GM12878 (cell line): ENCODE measurements around the gene KIRREL1. TPM values are rescaled to one million over a fixed set of nuclear protein-coding genes. Genes with fewer than 3 reads are reported as not detected.

Experiments
- ATAC-seq: fragments of 200-7000 bp; cut with Tn5 transposase; 3 replicates; pipeline ENCODE4 v1.9.1; 2020; ENCODE audit warnings: mild to moderate bottlenecking, moderate library complexity
- BruUV-seq: library from RNA; stranded (reverse); fragments of 400-500 nt; replicated peaks from 2 replicates; lab custom pipeline; 2021; lab: Mats Ljungman, UMichigan
- CTCF ChIA-PET: fragments of 300-600 bp; sonication (Branson Sonifier 250); formaldehyde crosslinking; extraction: SDS; loops from one replicate; lab custom pipeline; 2021; ENCODE audit warnings: inconsistent platforms; lab: Yijun Ruan, JAX
- POLR2A ChIA-PET: fragments of 350-600 bp; formaldehyde crosslinking; extraction: SDS; loops from one replicate; lab custom pipeline; 2021; ENCODE audit warnings: inconsistent platforms; lab: Charles Lee
- RAD21 ChIA-PET: fragments of 300-600 bp; sonication (Branson Sonifier 250); formaldehyde crosslinking; loops from one replicate; lab custom pipeline; 2023; ENCODE audit warnings: antibody characterized with exemption; ENCODE audit not compliant: unreplicated experiment; lab: Charles Lee
- SMC1A ChIA-PET: fragments of 300-600 bp; sonication (Branson Sonifier 250); formaldehyde crosslinking; loops from one replicate; lab custom pipeline; 2023; ENCODE audit not compliant: unreplicated experiment, uncharacterized antibody; lab: Charles Lee
- DNase-seq: peaks from one replicate; pipeline ENCODE4 v3.0.0-alpha.2; 2011; ENCODE audit warnings: low read depth, low spot score
- FAIRE-seq: peaks from 3 replicates; lab custom pipeline; 2011; peaks lifted over from hg19 to GRCh38; lab: Jason Lieb, UNC
- H2AFZ ChIP-seq: 2 replicates; pipeline ENCODE4 v1.6.0; 2011; ENCODE audit warnings: low read depth, low read length, control low read depth; ENCODE audit not compliant: control insufficient read depth
- H3K27ac ChIP-seq: 2 replicates; pipeline ENCODE4 v1.5.1; 2011; ENCODE audit warnings: control low read depth; ENCODE audit not compliant: control insufficient read depth, insufficient read depth
- H3K27me3 ChIP-seq, 2 experiments: replicated peaks in 1 of 2; 2 replicates each; pipeline versions ENCODE4 v1.6.0 to v1.6.1; 2011; ENCODE audit warnings: low read length in 1 of 2; ENCODE audit not compliant: control insufficient read depth in 2 of 2, insufficient read depth in 2 of 2
- H3K36me3 ChIP-seq, 2 experiments: 2 replicates each; pipeline ENCODE4 v1.5.1; 2011; ENCODE audit warnings: low read length in 1 of 2; ENCODE audit not compliant: control insufficient read depth in 2 of 2, insufficient read depth in 2 of 2
- H3K4me1 ChIP-seq: 2 replicates; pipeline ENCODE4 v1.6.1; 2011; ENCODE audit warnings: mild to moderate bottlenecking, low read length, moderate library complexity, mixed read lengths; ENCODE audit not compliant: control insufficient read depth, insufficient read depth
- H3K4me2 ChIP-seq: 2 replicates; pipeline ENCODE4 v1.6.0; 2011; ENCODE audit warnings: control low read depth; ENCODE audit not compliant: control insufficient read depth, insufficient read depth
- H3K4me3 ChIP-seq: fragments of 200-600 bp; sonication (generic); 2 replicates; pipeline ENCODE4 v1.5.1; 2016
- H3K79me2 ChIP-seq: 2 replicates; pipeline ENCODE4 v1.6.0; 2011; ENCODE audit warnings: low read length; ENCODE audit not compliant: control insufficient read depth, insufficient read depth
- H3K9ac ChIP-seq: 2 replicates; pipeline ENCODE4 v1.8.0; 2011; ENCODE audit warnings: low read length, control low read depth, mixed read lengths; ENCODE audit not compliant: control insufficient read depth, insufficient read depth
- H3K9me3 ChIP-seq: replicated peaks from 3 replicates; pipeline ENCODE4 v1.5.1; 2011; ENCODE audit warnings: mild to moderate bottlenecking, low read length; ENCODE audit not compliant: control insufficient read depth, insufficient read depth
- H4K20me1 ChIP-seq: 2 replicates; pipeline ENCODE4 v1.6.0; 2011; ENCODE audit not compliant: control insufficient read depth, insufficient read depth
- IKZF2 ChIP-seq, 2 experiments: fragments of 450-650 bp; IDR thresholded peaks; 2 replicates each; pipeline ENCODE4 v1.6.1; 2017; ENCODE audit warnings: mild to moderate bottlenecking in 2 of 2, moderate library complexity in 2 of 2
- IRF4 ChIP-seq: IDR thresholded peaks from 2 replicates; pipeline ENCODE4 v1.6.1; 2011; ENCODE audit warnings: low read depth, low read length
- KDM1A ChIP-seq: fragments of 200-600 bp; sonication (generic); IDR thresholded peaks from 2 replicates; pipeline ENCODE4 v1.6.1; 2016; ENCODE audit warnings: borderline replicate concordance
- NR2C1 ChIP-seq: fragments of 450-650 bp; IDR thresholded peaks from 2 replicates; pipeline ENCODE4 v1.6.1; 2017; ENCODE audit warnings: antibody characterized with exemption, mild to moderate bottlenecking, moderate library complexity
- SMC3 ChIP-seq: IDR thresholded peaks from 2 replicates; pipeline ENCODE4 v1.6.1; 2011; ENCODE audit warnings: low read length, improper control_type of control experiment, borderline replicate concordance
- SP1 ChIP-seq: IDR thresholded peaks from one replicate; pipeline ENCODE4 v1.6.1; 2011; ENCODE audit warnings: low read depth, low read length
- TCF12 ChIP-seq: IDR thresholded peaks from 2 replicates; pipeline ENCODE4 v1.6.1; 2011; ENCODE audit warnings: low read depth, mild to moderate bottlenecking, low read length
- YY1 ChIP-seq: IDR thresholded peaks from 2 replicates; pipeline ENCODE4 v1.6.1; 2011; ENCODE audit warnings: low read depth, mild to moderate bottlenecking, low read length
- WGBS: methylation state at CpG from one replicate; pipeline ENCODE4 v1.1.6; 2016; ENCODE audit warnings: low lambda C conversion rate; ENCODE audit not compliant: insufficient replicate concordance, insufficient coverage; ENCODE audit errors: missing lambda C conversion rate; 5-methylcytosine and 5-hydroxymethylcytosine counted together
- in situ Hi-C: fragments of 300-500 bp; cut with MboI; formaldehyde crosslinking; loops from 9 replicates; pipeline ENCODE4 v1.14.3; 2018; ENCODE audit warnings: mixed read lengths
- intact Hi-C: fragments of 100-400 bp; cut with micrococcal nuclease; formaldehyde crosslinking; loops from one replicate; pipeline ENCODE4 v1.14.2; 2022; ENCODE audit not compliant: unreplicated experiment
- polyA plus RNA-seq, 11 experiments: library from polyadenylated mRNA; depleted of rRNA in 4 of 11; unstranded in 6 of 11; stranded (reverse) in 5 of 11; fragments of >200 nt; fragmentation: Nextera tagmentation in 4 of 11; fragmentation: Illumina TruSeq in 1 of 11; extraction: Ambion mirVana in 4 of 11; extraction: Trizol in 1 of 11; gene quantifications; 1 replicate in 1 of 11; 2 replicates in 10 of 11; pipeline versions ENCODE4 v1.2.1 to v1.2.3, GENCODE V29; 2011 to 2016; ENCODE audit warnings: inconsistent platforms in 2 of 11, missing spikeins in 2 of 11, low read depth in 1 of 11
- total RNA-seq, 4 experiments: library from RNA; depleted of rRNA in 3 of 4; stranded (reverse); fragments of >200 nt in 3 of 4; fragmentation: Illumina TruSeq in 1 of 4; extraction: Trizol in 1 of 4; gene quantifications; 2 replicates each; pipeline versions ENCODE4 v1.2.1 to v1.2.3, GENCODE V29; 2013 to 2021
- TF ChIP-seq, protein P1 (sequence below): fragments of 450-650 bp; IDR thresholded peaks from 2 replicates; pipeline ENCODE4 v1.6.1; 2017; ENCODE audit warnings: mild to moderate bottlenecking
- TF ChIP-seq, protein P2 (sequence below): fragments of 450-650 bp; IDR thresholded peaks from 2 replicates; pipeline ENCODE4 v1.6.1; 2017; ENCODE audit warnings: antibody characterized with exemption, mild to moderate bottlenecking, moderate library complexity

The KIRREL1 gene
- total and polyA plus RNA-seq, 10 of the 15 experiments (the other 5 are each of a cell fraction or from before 2014, with no cell fraction given), result 0.15 TPM; not detected in 9

DNA sequence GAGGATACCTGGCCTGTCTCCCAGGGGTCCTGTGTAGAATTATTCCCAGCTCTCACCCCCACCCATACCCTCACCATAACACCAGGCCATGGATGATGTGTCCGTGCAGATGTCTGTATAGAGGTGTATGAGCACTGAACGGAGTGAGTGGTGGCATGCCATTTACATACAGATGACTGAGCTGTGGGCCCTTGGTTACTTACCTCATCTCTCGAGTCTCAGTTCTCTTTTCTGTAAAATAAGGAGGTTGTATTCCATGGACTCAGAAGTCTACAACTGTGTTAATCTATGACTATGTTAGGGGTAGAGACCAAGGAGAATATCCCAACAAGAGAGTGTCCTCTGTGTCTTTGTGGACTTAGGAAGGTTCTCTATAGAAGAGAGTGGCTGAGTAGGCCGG is 121.7 kb downstream of the KIRREL1 start (continued):
- TF ChIP-seq, protein P1, sequence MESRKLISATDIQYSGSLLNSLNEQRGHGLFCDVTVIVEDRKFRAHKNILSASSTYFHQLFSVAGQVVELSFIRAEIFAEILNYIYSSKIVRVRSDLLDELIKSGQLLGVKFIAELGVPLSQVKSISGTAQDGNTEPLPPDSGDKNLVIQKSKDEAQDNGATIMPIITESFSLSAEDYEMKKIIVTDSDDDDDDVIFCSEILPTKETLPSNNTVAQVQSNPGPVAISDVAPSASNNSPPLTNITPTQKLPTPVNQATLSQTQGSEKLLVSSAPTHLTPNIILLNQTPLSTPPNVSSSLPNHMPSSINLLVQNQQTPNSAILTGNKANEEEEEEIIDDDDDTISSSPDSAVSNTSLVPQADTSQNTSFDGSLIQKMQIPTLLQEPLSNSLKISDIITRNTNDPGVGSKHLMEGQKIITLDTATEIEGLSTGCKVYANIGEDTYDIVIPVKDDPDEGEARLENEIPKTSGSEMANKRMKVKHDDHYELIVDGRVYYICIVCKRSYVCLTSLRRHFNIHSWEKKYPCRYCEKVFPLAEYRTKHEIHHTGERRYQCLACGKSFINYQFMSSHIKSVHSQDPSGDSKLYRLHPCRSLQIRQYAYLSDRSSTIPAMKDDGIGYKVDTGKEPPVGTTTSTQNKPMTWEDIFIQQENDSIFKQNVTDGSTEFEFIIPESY, result no peak
- TF ChIP-seq IRF4, result peak; percentile 65; the same call in 1 of the 2 replicates
- TF ChIP-seq NR2C1, result no peak
- peak in 1 of 2 experiments; percentile 25; a peak in 1 of 4 replicates for TF ChIP-seq IKZF2 (IDR thresholded peaks at IDR 0.05)

DNA sequence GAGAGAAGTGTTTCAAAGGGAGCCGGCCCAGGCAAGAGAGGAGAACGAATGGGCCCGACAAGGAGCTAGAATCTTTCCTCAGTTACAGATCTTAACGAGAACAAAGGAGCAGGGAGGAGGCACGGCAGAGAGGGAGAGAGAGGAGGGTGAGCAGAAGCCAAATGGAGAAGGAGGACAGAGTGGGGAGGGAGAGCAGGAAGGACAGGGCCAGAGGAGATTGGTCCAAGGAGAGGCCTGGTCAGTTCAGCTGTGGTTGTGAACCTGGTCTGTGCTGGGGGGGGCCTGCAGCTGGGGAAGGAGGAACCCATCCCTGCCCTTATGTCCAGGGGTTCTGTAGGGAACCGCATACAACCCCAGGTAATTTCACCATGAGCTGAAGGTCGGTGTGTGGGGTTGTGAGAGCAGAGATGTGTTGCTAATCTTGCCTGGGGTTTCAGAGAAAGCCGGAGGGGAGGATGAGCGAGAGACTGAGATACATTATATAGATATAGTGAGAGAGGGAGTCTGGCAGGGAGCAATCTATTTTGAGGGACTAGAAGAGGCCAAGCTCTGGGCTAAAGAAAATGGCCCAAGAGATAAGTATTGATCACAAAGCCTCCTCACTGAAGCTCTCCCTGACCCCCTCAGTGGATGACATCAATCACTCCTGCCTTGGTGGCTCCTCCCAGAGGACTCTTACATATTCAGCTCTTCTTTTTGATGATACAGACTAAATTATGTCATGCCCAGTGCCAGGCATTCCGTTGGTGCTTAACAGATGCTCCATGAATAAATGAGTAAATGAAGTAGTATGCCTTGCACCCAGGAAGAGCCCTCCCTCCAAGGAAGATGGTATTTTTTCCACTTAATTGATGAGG is 123.1 kb downstream of the KIRREL1 start:
- H3K27ac ChIP-seq, result no peak overlapping the region
- WGBS, result 32% methylated on average over 10 of the region's 10 CpGs
- H3K9me3 ChIP-seq, result peaks cover 2% of the 10 kb centered on the region; the same call in 1 of the 3 replicates
- in situ Hi-C loops, result no loop called here
- ChIA-PET RAD21 (interaction anchor here (1.4 to 1.8 kb wide), 3 partner anchors 8 to 213 kb away, joined by 3 to 4 read pairs (median 4); no protein-coding TSS in a partner anchor), CTCF (interaction anchor here (0.6 to 12.4 kb wide), 8 partner anchors 8 to 239 kb away, joined by 3 to 210 read pairs (median 4); no protein-coding TSS in a partner anchor), SMC1A (interaction anchor here (0.5 to 1.8 kb wide), 8 partner anchors 8 to 740 kb away, joined by 3 to 6 read pairs (median 3); no protein-coding TSS in a partner anchor), POLR2A (no interaction called here)
- no peaks in the 10 kb centered on the region for H4K20me1 ChIP-seq
- no peaks in the 10 kb centered on the region for H3K4me1 ChIP-seq
- H3K79me2 ChIP-seq, result no peaks in the 10 kb centered on the region
- BruUV-seq, result no TSS peak
- no peak overlapping the region for H2AFZ ChIP-seq
- no peak overlapping the region for H3K4me3 ChIP-seq
- H3K9ac ChIP-seq, result no peak overlapping the region
- no peak for DNase-seq
- ATAC-seq, result no peak
- no peak overlapping the region for H3K4me2 ChIP-seq
- no peak for TF ChIP-seq YY1
- TF ChIP-seq, protein P2, sequence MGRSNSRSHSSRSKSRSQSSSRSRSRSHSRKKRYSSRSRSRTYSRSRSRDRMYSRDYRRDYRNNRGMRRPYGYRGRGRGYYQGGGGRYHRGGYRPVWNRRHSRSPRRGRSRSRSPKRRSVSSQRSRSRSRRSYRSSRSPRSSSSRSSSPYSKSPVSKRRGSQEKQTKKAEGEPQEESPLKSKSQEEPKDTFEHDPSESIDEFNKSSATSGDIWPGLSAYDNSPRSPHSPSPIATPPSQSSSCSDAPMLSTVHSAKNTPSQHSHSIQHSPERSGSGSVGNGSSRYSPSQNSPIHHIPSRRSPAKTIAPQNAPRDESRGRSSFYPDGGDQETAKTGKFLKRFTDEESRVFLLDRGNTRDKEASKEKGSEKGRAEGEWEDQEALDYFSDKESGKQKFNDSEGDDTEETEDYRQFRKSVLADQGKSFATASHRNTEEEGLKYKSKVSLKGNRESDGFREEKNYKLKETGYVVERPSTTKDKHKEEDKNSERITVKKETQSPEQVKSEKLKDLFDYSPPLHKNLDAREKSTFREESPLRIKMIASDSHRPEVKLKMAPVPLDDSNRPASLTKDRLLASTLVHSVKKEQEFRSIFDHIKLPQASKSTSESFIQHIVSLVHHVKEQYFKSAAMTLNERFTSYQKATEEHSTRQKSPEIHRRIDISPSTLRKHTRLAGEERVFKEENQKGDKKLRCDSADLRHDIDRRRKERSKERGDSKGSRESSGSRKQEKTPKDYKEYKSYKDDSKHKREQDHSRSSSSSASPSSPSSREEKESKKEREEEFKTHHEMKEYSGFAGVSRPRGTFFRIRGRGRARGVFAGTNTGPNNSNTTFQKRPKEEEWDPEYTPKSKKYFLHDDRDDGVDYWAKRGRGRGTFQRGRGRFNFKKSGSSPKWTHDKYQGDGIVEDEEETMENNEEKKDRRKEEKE, result no peak
- no peak for TF ChIP-seq SP1
- TF ChIP-seq KDM1A, result no peak
- TF ChIP-seq TCF12, result no peak
- no peak for TF ChIP-seq SMC3
- H3K36me3 ChIP-seq, result no peaks in the 10 kb centered on the region
- intact Hi-C loops, result no loop called here
- peaks cover 7 to 19% of the 10 kb centered on the region in 2 experiments for H3K27me3 ChIP-seq
- no peak for FAIRE-seq
